Ishikawa (cell line): ENCODE results near the gene MARVELD1.
A peak's percentile ranks its signal among the peaks of the same experiment; 100 is the strongest.

Source experiments
- CEBPB ChIP-seq: IDR thresholded peaks from 2 replicates; pipeline ENCODE4 v1.6.1; 2012
- CREB1 ChIP-seq: IDR thresholded peaks from 2 replicates; pipeline ENCODE4 v1.6.1; 2012; ENCODE audit warnings: low read depth
- EGR1 ChIP-seq: IDR thresholded peaks from 2 replicates; pipeline ENCODE4 v1.6.1; 2012
- EP300 ChIP-seq: IDR thresholded peaks from 2 replicates; pipeline ENCODE4 v1.6.1; 2012; ENCODE audit warnings: borderline replicate concordance
- FOXM1 ChIP-seq: IDR thresholded peaks from 2 replicates; pipeline ENCODE4 v1.6.1; 2012; ENCODE audit warnings: low read depth, borderline replicate concordance
- NFIC ChIP-seq: IDR thresholded peaks from 2 replicates; pipeline ENCODE4 v1.6.1; 2012
- RAD21 ChIP-seq: IDR thresholded peaks from 2 replicates; pipeline ENCODE4 v1.6.1; 2012; ENCODE audit warnings: low read depth
- TAF1 ChIP-seq: IDR thresholded peaks from 2 replicates; pipeline ENCODE4 v1.6.1; 2012; ENCODE audit warnings: low read depth, mild to moderate bottlenecking
- TCF12 ChIP-seq: IDR thresholded peaks from 2 replicates; pipeline ENCODE4 v1.6.1; 2012; ENCODE audit warnings: low read depth
- TEAD4 ChIP-seq: IDR thresholded peaks from 2 replicates; pipeline ENCODE4 v1.6.1; 2012
- YY1 ChIP-seq: IDR thresholded peaks from 2 replicates; pipeline ENCODE4 v1.6.1; 2012; ENCODE audit warnings: low read depth
- ZBTB7A ChIP-seq: IDR thresholded peaks from 2 replicates; pipeline ENCODE4 v1.6.1; 2012; ENCODE audit warnings: low read depth
- TF ChIP-seq, protein P1 (sequence below): IDR thresholded peaks from 2 replicates; pipeline ENCODE4 v1.6.1; 2012
- TF ChIP-seq, protein P2 (sequence below): IDR thresholded peaks from 2 replicates; pipeline ENCODE4 v1.6.1; 2012; ENCODE audit warnings: low read depth, mild to moderate bottlenecking
- TF ChIP-seq, protein P3 (sequence below): IDR thresholded peaks from 2 replicates; pipeline ENCODE4 v1.6.1; 2012

MARVELD1 gene

DNA sequence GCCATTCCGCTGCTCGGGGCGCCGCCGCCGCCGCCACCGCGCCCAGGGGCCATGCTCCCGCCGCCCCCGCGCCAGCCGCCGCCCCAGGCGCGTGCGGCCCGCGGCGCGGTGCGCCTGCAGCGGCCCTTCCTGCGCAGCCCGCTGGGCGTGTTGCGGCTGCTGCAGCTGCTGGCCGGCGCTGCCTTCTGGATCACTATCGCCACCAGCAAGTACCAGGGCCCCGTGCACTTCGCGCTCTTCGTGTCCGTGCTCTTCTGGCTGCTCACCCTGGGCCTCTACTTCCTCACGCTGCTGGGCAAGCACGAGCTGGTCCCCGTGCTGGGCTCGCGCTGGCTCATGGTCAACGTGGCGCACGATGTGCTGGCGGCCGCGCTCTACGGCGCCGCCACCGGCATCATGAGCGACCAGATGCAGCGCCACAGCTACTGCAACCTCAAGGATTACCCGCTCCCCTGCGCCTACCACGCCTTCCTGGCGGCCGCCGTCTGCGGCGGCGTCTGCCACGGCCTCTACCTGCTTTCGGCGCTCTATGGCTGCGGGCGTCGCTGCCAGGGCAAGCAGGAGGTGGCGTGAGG, 383 bp downstream of the MARVELD1 start:
- TF ChIP-seq EP300, result peak; percentile 26; the same call in 1 of the 2 replicates
- peak; percentile 35; the same call in 1 of the 2 replicates for TF ChIP-seq TEAD4
- TF ChIP-seq TCF12, result peak; percentile 76
- no peak for TF ChIP-seq CREB1
- TF ChIP-seq, protein P1, sequence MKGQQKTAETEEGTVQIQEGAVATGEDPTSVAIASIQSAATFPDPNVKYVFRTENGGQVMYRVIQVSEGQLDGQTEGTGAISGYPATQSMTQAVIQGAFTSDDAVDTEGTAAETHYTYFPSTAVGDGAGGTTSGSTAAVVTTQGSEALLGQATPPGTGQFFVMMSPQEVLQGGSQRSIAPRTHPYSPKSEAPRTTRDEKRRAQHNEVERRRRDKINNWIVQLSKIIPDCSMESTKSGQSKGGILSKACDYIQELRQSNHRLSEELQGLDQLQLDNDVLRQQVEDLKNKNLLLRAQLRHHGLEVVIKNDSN, result peak; percentile 33; the same call in 1 of the 2 replicates
- TF ChIP-seq, protein P2, sequence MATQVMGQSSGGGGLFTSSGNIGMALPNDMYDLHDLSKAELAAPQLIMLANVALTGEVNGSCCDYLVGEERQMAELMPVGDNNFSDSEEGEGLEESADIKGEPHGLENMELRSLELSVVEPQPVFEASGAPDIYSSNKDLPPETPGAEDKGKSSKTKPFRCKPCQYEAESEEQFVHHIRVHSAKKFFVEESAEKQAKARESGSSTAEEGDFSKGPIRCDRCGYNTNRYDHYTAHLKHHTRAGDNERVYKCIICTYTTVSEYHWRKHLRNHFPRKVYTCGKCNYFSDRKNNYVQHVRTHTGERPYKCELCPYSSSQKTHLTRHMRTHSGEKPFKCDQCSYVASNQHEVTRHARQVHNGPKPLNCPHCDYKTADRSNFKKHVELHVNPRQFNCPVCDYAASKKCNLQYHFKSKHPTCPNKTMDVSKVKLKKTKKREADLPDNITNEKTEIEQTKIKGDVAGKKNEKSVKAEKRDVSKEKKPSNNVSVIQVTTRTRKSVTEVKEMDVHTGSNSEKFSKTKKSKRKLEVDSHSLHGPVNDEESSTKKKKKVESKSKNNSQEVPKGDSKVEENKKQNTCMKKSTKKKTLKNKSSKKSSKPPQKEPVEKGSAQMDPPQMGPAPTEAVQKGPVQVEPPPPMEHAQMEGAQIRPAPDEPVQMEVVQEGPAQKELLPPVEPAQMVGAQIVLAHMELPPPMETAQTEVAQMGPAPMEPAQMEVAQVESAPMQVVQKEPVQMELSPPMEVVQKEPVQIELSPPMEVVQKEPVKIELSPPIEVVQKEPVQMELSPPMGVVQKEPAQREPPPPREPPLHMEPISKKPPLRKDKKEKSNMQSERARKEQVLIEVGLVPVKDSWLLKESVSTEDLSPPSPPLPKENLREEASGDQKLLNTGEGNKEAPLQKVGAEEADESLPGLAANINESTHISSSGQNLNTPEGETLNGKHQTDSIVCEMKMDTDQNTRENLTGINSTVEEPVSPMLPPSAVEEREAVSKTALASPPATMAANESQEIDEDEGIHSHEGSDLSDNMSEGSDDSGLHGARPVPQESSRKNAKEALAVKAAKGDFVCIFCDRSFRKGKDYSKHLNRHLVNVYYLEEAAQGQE, result no peak
- TF ChIP-seq, protein P3, sequence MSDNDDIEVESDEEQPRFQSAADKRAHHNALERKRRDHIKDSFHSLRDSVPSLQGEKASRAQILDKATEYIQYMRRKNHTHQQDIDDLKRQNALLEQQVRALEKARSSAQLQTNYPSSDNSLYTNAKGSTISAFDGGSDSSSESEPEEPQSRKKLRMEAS, result peak; percentile 100
- peak; percentile 69 for TF ChIP-seq NFIC
- TF ChIP-seq TAF1, result peak; percentile 21; the same call in 1 of the 2 replicates
- TF ChIP-seq YY1, result peak; percentile 77
- TF ChIP-seq RAD21, result no peak
- TF ChIP-seq ZBTB7A, result no peak

DNA sequence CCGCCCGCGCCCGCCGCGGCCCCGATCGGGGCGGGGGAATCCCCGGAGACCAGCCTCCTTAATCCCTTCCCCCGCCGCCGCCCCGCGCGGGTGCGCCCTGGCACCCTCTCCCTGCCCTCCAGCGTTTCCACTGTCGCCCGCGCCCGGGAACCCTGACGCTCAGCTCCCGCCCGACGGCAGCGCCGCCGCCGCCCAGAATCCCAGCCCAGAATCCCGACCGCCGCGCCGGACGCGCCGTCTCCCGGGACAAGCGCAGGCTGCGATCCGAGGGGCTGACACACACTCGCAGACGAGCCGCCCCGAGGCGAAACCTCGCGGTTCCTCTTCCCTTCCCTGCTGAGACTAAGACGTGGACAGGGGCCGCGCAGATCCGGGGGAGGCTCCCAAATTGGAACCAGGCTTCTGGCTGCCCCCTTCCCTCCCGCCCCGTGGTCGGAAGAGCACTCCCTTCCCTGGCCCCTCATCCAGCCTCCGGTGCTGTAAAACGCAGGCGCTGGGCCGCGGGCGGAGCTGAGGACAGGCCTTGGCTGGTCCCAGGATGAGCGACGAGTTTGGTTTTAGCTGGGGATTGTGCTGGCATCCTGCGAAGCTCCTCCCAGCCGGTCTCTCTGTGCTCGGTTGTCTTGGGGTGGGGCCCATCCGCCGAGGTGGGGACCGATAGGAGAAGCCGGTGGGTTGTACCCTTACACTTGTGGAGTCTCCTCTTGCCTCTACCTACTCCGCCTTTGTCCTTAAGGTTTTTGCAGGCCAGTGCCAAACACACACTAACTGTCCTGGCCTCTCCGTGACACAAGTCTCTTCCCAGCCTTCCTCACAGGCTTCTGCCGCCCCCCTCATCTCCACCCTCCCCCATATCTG, 1.1 kb downstream of the MARVELD1 start:
- no peak for TF ChIP-seq FOXM1
- TF ChIP-seq NFIC, result no peak
- no peak for TF ChIP-seq EP300
- TF ChIP-seq TAF1, result 0 out of 2 replicates have a peak, but pooled peaks have one; percentile 38

DNA sequence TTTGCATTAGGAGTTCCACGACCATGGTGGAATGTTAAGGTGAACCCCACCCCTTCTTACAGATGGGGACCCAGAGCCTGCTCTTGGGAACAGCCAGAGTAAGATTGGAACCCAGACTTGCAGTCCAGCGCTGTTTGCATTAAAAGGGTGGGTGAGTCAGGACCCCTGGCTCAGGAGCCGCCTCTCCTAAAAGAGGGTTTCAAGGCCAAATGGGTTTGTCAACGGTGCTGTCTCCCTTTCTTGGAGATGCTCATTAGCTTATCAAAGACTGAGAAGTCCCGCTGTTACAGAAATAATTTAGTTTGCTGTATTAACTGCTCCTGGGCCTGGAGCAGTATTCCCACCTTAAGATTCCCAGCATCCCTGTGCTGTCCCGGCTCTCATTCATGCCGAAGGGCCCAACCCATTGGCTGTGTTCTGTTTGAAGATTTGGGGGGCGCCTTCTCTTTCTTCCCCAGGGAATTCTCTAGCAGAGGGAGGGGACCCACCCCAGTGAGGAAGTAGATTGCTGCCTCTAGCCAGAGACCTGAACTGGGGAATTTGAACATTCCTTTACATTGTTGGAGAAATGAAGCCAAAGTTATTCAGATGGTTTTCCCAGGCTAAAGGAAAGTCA, 1.8 kb downstream of the MARVELD1 start:
- TF ChIP-seq ZBTB7A (no peak), NFIC (no peak)
- TF ChIP-seq, protein P3, result no peak

DNA sequence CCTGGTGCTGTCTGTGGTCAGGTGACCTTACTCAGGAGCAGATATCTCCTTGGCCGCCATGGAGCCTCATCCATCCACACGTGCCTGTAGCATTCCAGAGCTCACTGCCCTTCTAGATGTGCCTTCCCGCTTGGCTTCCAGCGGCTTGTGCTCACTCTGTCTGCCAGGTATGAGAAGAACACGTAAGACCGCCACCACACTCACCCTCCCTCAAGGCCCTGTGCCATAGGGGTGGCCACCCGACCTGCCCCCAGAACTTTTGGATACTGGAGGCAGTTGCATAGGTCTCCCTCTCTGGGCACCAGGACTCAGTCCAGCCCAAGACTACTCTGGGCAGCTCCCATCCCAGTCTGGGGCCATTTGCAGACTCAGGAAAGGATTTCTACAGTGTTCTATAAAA, 4.1 kb downstream of the MARVELD1 start:
- TF ChIP-seq ZBTB7A, result no peak
- TF ChIP-seq, protein P3, result no peak

DNA sequence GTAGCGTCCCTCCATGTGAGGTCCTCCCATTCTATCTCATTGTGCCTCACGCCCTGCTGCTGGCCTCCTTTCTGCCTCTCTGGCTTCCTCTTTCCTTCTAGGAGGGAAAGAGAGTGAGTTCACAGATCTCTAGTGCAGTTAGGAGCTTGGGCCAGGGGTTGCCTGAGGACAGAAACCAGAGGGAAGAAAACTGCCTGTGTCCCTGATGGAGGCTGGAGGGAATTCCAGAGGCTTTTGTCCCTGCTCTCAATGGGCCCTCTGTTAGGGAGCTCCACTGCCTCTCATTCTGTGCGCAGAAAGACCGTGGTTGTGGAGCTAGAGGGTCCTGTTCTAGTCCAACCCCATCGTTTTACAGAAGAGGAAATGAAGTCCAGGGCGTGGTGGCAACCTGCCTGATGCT, 4.6 kb downstream of the MARVELD1 start:
- TF ChIP-seq TEAD4 (no peak), CREB1 (no peak), YY1 (no peak), FOXM1 (no peak), EP300 (no peak), EGR1 (no peak), TCF12 (no peak), TAF1 (no peak), NFIC (no peak), CEBPB (no peak), ZBTB7A (no peak), RAD21 (no peak)
- TF ChIP-seq, protein P2, result no peak
- TF ChIP-seq, protein P3, result no peak
- TF ChIP-seq, protein P1, result no peak
